Neuronal stem cell (in vitro differentiated cells): ENCODE measurements around the gene NUDT17.
A peak's percentile ranks its signal among the peaks of the same experiment; 100 is the strongest.

ENCODE experiments used
- DNase-seq: peaks from one replicate; pipeline ENCODE4 v3.0.0-alpha.2; 2013; ENCODE audit warnings: low spot score
- H2AFZ ChIP-seq: one replicate; pipeline ENCODE4 v1.6.1; 2013; ENCODE audit warnings: mild to moderate bottlenecking, low read length, inconsistent platforms
- H2AK5ac ChIP-seq: 2 replicates; pipeline ENCODE4 v1.6.1; 2013; ENCODE audit warnings: low read depth, mild to moderate bottlenecking, inconsistent platforms, low read length, moderate library complexity, mixed read lengths
- H2BK120ac ChIP-seq: 2 replicates; pipeline ENCODE4 v1.6.1; 2013; ENCODE audit warnings: low read depth, mild to moderate bottlenecking, inconsistent platforms, low read length, moderate library complexity, mixed read lengths
- H2BK12ac ChIP-seq: one replicate; pipeline ENCODE4 v1.6.1; 2013; ENCODE audit warnings: low read length, inconsistent platforms
- H2BK15ac ChIP-seq: 2 replicates; pipeline ENCODE4 v1.6.1; 2013; ENCODE audit warnings: mild to moderate bottlenecking, low read length, inconsistent platforms, mixed read lengths
- H2BK5ac ChIP-seq: one replicate; pipeline ENCODE4 v1.6.1; 2013; ENCODE audit warnings: inconsistent platforms, mild to moderate bottlenecking, low read length, moderate library complexity
- H3K14ac ChIP-seq: one replicate; pipeline ENCODE4 v1.6.1; 2013; ENCODE audit warnings: low read length, inconsistent platforms
- H3K18ac ChIP-seq: 2 replicates; pipeline ENCODE4 v1.6.1; 2013; ENCODE audit warnings: low read length, inconsistent platforms
- H3K23ac ChIP-seq: 2 replicates; pipeline ENCODE4 v1.6.1; 2013; ENCODE audit warnings: low read depth, mild to moderate bottlenecking, mixed read lengths, low read length, inconsistent platforms; ENCODE audit not compliant: poor library complexity
- H3K27ac ChIP-seq: replicated peaks from 3 replicates; pipeline ENCODE4 v1.5.1; 2013; ENCODE audit warnings: low read length, inconsistent platforms
- H3K27me3 ChIP-seq, 3 experiments: 2 replicates each; pipeline ENCODE4 v1.6.1; 2013; ENCODE audit warnings: low read length in 3 of 3, mild to moderate bottlenecking in 2 of 3, inconsistent platforms in 1 of 3, low read depth in 1 of 3, mixed read lengths in 1 of 3, moderate library complexity in 1 of 3; ENCODE audit not compliant: control insufficient read depth in 3 of 3, insufficient read depth in 3 of 3
- H3K36me3 ChIP-seq, 2 donors: replicated peaks in 1 of 2; 2 replicates each; pipeline ENCODE4 v1.6.1; 2013; ENCODE audit warnings: low read length in 2 of 2; ENCODE audit not compliant: control insufficient read depth in 2 of 2, insufficient read depth in 2 of 2
- H3K4ac ChIP-seq: 2 replicates; pipeline ENCODE4 v1.6.1; 2013; ENCODE audit warnings: inconsistent platforms, mild to moderate bottlenecking, low read length, moderate library complexity
- H3K4me1 ChIP-seq, 2 donors: 1 replicate in 1 of 2; 2 replicates in 1 of 2; pipeline ENCODE4 v1.6.1; 2013; ENCODE audit warnings: low read length in 2 of 2, low read depth in 1 of 2; ENCODE audit not compliant: control insufficient read depth in 2 of 2, insufficient read depth in 1 of 2
- H3K4me2 ChIP-seq: one replicate; pipeline ENCODE4 v1.6.1; 2013; ENCODE audit warnings: mild to moderate bottlenecking, low read length, inconsistent platforms; ENCODE audit not compliant: insufficient read depth, poor library complexity, severe bottlenecking
- H3K4me3 ChIP-seq, 2 donors: 2 replicates each; pipeline ENCODE4 v1.5.1; 2013; ENCODE audit warnings: low read length in 2 of 2, mild to moderate bottlenecking in 2 of 2, inconsistent platforms in 1 of 2, moderate library complexity in 1 of 2
- H3K79me1 ChIP-seq: one replicate; pipeline ENCODE4 v1.6.1; 2013; ENCODE audit warnings: low read depth, mild to moderate bottlenecking, inconsistent platforms, low read length, moderate library complexity
- H3K9ac ChIP-seq: one replicate; pipeline ENCODE4 v1.6.1; 2013; ENCODE audit warnings: mild to moderate bottlenecking, low read depth, low read length, inconsistent platforms; ENCODE audit not compliant: poor library complexity
- H3K9me3 ChIP-seq, 2 donors: replicated peaks in 1 of 2; 2 replicates each; pipeline versions ENCODE3 to v1.6.1; 2013; ENCODE audit warnings: low read length in 2 of 2, mild to moderate bottlenecking in 2 of 2, inconsistent platforms in 1 of 2, low read depth in 1 of 2, mixed read lengths in 1 of 2, moderate library complexity in 1 of 2; ENCODE audit not compliant: control insufficient read depth in 2 of 2, insufficient read depth in 1 of 2
- H4K8ac ChIP-seq: one replicate; pipeline ENCODE4 v1.6.1; 2013; ENCODE audit warnings: low read depth, mild to moderate bottlenecking, inconsistent platforms, low read length, moderate library complexity
- H4K91ac ChIP-seq: one replicate; pipeline ENCODE4 v1.6.1; 2013; ENCODE audit warnings: low read length, low read depth, mild to moderate bottlenecking, inconsistent platforms; ENCODE audit not compliant: poor library complexity
- WGBS, 2 donors: extraction: QIAGEN DNeasy Blood & Tissue Kit; methylation state at CpG; one replicate each; pipeline ENCODE4 v1.1.7; 2013; ENCODE audit warnings: missing lambda C conversion rate in 2 of 2, mixed read lengths in 1 of 2; ENCODE audit not compliant: insufficient read length in 2 of 2, insufficient replicate concordance in 1 of 2; ENCODE audit errors: extremely low coverage in 2 of 2; 5-methylcytosine and 5-hydroxymethylcytosine counted together

Gene NUDT17

DNA sequence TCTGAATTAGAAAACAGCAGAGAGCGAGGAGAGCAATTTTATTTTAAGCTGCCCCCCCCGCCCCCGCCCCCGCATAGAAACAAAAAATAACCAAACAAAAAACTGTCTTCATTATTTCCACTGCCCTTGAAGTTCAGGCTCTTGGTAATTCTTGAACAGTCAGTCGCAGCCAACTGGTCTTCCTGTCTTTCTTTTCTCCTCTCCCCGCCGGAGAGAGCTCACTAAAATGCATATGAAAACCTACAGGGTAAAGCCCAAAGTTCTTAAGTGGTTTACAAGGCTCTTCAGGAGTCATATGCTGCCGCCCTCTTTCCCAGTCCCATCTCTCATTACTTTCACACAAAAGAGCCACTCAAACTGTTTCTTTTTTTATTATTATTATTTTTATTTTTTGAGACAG is 41.4 kb downstream of the NUDT17 start:
- Histone ChIP-seq H3K14ac (no peak overlapping the region), H3K4me3 (no peak overlapping the region), H4K8ac (no peak overlapping the region), H3K9me3 (no peaks in the 10 kb centered on the region), H3K4me1 (peaks cover 0 to 4% of the 10 kb centered on the region in 2 donors), H3K36me3 (no peaks in the 10 kb centered on the region), H3K79me1 (no peaks in the 10 kb centered on the region), H3K23ac (no peak overlapping the region), H3K18ac (no peak overlapping the region), H3K27ac (no peak overlapping the region), H3K27me3 (peaks cover 0 to 38% (median 19%) of the 10 kb centered on the region in 3 experiments), H3K9ac (no peak overlapping the region), H2BK15ac (no peak overlapping the region), H3K4ac (no peak overlapping the region), H2BK120ac (no peak overlapping the region), H4K91ac (no peak overlapping the region), H3K4me2 (no peak overlapping the region), H2AK5ac (no peak overlapping the region), H2AFZ (no peak overlapping the region), H2BK12ac (no peak overlapping the region), H2BK5ac (no peak overlapping the region)
- WGBS, 2 donors, result no CpG with 5 or more reads among the region's 8 CpGs
- DNase-seq, result no peak

DNA sequence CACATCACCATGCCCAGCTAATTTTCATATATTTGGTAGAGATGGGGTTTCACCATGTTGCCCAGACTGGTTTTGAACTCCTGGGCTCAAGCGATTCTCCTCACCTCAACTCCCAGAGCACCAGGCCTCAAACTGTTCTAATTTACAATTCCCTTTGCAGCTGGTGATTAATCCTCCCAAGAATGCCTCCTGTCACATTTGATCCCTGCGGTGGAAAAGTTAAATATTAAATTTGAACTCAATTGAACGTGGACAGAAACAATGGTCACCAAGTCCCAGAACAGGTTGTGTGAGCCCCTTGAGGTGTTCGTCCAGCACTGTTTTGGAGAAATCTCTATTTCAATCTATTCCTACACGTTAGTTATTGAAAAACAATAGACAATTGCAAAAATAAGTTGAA is 42.2 kb downstream of the NUDT17 start:
- no CpG with 5 or more reads among the region's 5 CpGs for WGBS, 2 donors
- no peak overlapping the region for H2AK5ac ChIP-seq
- H3K36me3 ChIP-seq, result no peaks in the 10 kb centered on the region
- no peak overlapping the region for H3K27ac ChIP-seq
- no peak overlapping the region for H2BK5ac ChIP-seq
- H3K23ac ChIP-seq, result no peak overlapping the region
- H3K4me1 ChIP-seq, result peaks cover 5 to 8% of the 10 kb centered on the region in 2 donors
- H2BK15ac ChIP-seq, result no peak overlapping the region
- peaks cover 0 to 35% (median 19%) of the 10 kb centered on the region in 3 experiments for H3K27me3 ChIP-seq
- H3K9me3 ChIP-seq, result no peaks in the 10 kb centered on the region
- H4K91ac ChIP-seq, result no peak overlapping the region
- no peak overlapping the region for H3K4ac ChIP-seq
- no peak overlapping the region for H3K4me2 ChIP-seq
- H3K79me1 ChIP-seq, result no peaks in the 10 kb centered on the region
- no peak for DNase-seq
- H2BK120ac ChIP-seq, result no peak overlapping the region
- no peak overlapping the region for H4K8ac ChIP-seq
- no peak overlapping the region for H3K14ac ChIP-seq
- H2AFZ ChIP-seq, result no peak overlapping the region
- no peak overlapping the region for H2BK12ac ChIP-seq
- no peak overlapping the region for H3K9ac ChIP-seq
- no peak overlapping the region for H3K18ac ChIP-seq
- H3K4me3 ChIP-seq, result no peak overlapping the region

DNA sequence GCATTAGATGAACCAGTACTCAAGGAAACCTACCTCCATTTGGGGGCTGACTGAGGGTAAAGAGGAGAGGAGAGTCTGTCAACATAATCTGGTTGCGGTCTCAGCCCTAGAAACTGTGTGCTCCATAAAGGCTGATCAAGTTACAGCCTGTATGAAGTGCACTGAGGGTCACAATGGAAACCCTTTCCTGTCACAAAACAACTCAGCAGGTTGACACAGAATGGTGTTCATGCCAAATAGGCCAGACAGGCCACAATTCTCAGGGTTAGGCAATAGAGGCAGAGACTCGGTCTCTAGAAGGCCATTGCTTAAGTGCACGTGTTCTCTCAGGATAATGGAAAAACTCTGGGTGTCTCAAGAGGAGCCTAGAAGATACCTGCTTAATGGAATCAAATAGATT is 44.3 kb downstream of the NUDT17 start:
- Histone ChIP-seq H3K4me3 (no peak overlapping the region), H2AFZ (no peak overlapping the region), H3K9me3 (no peaks in the 10 kb centered on the region), H3K4me1 (peaks cover 5 to 8% of the 10 kb centered on the region in 2 donors), H4K8ac (no peak overlapping the region), H2BK15ac (no peak overlapping the region), H3K4me2 (no peak overlapping the region), H2BK5ac (no peak overlapping the region), H3K9ac (no peak overlapping the region), H3K27ac (no peak overlapping the region), H3K4ac (no peak overlapping the region), H3K23ac (no peak overlapping the region), H3K79me1 (no peaks in the 10 kb centered on the region), H3K36me3 (no peaks in the 10 kb centered on the region), H2AK5ac (no peak overlapping the region), H4K91ac (no peak overlapping the region), H2BK120ac (no peak overlapping the region), H2BK12ac (no peak overlapping the region), H3K27me3 (peaks cover 0 to 20% (median 11%) of the 10 kb centered on the region in 3 experiments), H3K18ac (no peak overlapping the region), H3K14ac (no peak overlapping the region)
- no CpG with 5 or more reads among the region's 3 CpGs for WGBS, 2 donors
- DNase-seq, result no peak

DNA sequence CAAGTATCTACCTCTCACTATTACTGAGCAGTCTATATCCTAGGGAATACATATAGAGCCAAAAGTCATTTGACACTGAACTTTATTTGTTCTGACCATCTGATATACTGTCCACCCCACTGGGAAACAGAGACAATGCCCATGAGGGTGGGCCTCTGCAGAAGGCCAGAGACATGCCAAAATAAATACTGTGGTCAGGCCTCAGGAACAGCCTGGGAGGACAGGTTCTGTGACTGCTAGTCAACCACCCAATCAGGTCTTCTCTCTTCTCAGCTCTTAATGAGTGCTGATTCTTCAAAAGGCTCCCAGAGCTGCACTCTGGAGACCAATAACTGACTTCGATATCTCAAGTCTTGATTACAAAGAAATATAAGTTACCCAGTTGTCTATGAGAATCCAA is 45.7 kb downstream of the NUDT17 start:
- Histone ChIP-seq H3K79me1 (no peaks in the 10 kb centered on the region), H3K9ac (no peak overlapping the region), H3K4ac (no peak overlapping the region), H3K9me3 (no peaks in the 10 kb centered on the region), H2BK15ac (no peak overlapping the region), H4K91ac (no peak overlapping the region), H3K36me3 (no peaks in the 10 kb centered on the region), H3K4me1 (peaks cover 5 to 8% of the 10 kb centered on the region in 2 donors), H2BK120ac (no peak overlapping the region), H2BK5ac (no peak overlapping the region), H2AK5ac (no peak overlapping the region), H2BK12ac (no peak overlapping the region), H3K27ac (no peak overlapping the region), H3K23ac (no peak overlapping the region), H3K18ac (no peak overlapping the region), H3K4me3 (no peak overlapping the region), H3K27me3 (peaks cover 0 to 17% (median 3%) of the 10 kb centered on the region in 3 experiments), H4K8ac (no peak overlapping the region), H3K4me2 (no peak overlapping the region), H2AFZ (peak overlapping the region; percentile 87), H3K14ac (no peak overlapping the region)
- no peak for DNase-seq
- no CpG with 5 or more reads among the region's 1 CpG for WGBS, 2 donors
